HG03439 (cell line): ENCODE data around the gene REEP3.

Experiments
- ATAC-seq: cut with Tn5 transposase; IDR thresholded peaks from one replicate; pipeline ENCODE4 v1.9.1; 2021; ENCODE audit warnings: mild to moderate bottlenecking, moderate library complexity; ENCODE audit not compliant: unreplicated experiment

REEP3 gene

GRCh38 chr10:63505562-63505961 lies 15.6 kb upstream of the REEP3 start:
- no peak for ATAC-seq

- ATAC-seq = no peak
These were observed 14.6 kb upstream of the REEP3 start for GRCh38 chr10:63506554-63506953.

GRCh38 chr10:63515002-63515763 lies 6.0 kb upstream of the REEP3 start:
- ATAC-seq = no peak

GRCh38 chr10:63516207-63516606 lies 5.0 kb upstream of the REEP3 start:
- ATAC-seq = no peak

- no peak for ATAC-seq
These were observed 2.4 kb upstream of the REEP3 start for GRCh38 chr10:63518690-63519288.

- peak; percentile 61 for ATAC-seq
These were observed 445 bp downstream of the REEP3 start for GRCh38 chr10:63521416-63522276.

GRCh38 chr10:63522277-63522687 lies 1.1 kb downstream of the REEP3 start:
- ATAC-seq = no peak

- no peak for ATAC-seq
These were observed 1.8 kb downstream of the REEP3 start for GRCh38 chr10:63522995-63523394.

GRCh38 chr10:63525021-63525420 lies 3.8 kb downstream of the REEP3 start:
- no peak for ATAC-seq

- ATAC-seq = no peak
These were observed 6.2 kb downstream of the REEP3 start for GRCh38 chr10:63527401-63527800.

- ATAC-seq = no peak
These were observed 7.0 kb downstream of the REEP3 start for GRCh38 chr10:63528084-63528744.

- no peak for ATAC-seq
These were observed 9.2 kb downstream of the REEP3 start for GRCh38 chr10:63530409-63530808.

GRCh38 chr10:63534723-63535122 lies 13.5 kb downstream of the REEP3 start:
- no peak for ATAC-seq

- no peak for ATAC-seq
These were observed 15.5 kb downstream of the REEP3 start for GRCh38 chr10:63536698-63537097.

GRCh38 chr10:63537536-63537935 lies 16.3 kb downstream of the REEP3 start:
- ATAC-seq = no peak

- ATAC-seq = no peak
These were observed 18.2 kb downstream of the REEP3 start for GRCh38 chr10:63539377-63539776.

- no peak for ATAC-seq
These were observed 18.8 kb downstream of the REEP3 start for GRCh38 chr10:63539994-63540393.

- no peak for ATAC-seq
These were observed 21.8 kb downstream of the REEP3 start for GRCh38 chr10:63542835-63543575.

GRCh38 chr10:63543576-63543962 lies 22.4 kb downstream of the REEP3 start:
- ATAC-seq = no peak

- ATAC-seq = no peak
These were observed 23.2 kb downstream of the REEP3 start for GRCh38 chr10:63544418-63544817.
